WTC11 (cell line): ENCODE measurements around the gene INHBB. TPM values are rescaled to one million over a fixed set of nuclear protein-coding genes. Genes with fewer than 3 reads are reported as not detected.

Experiments
- ATAC-seq: fragments of 200-7000 bp; cut with Tn5 transposase; 2 replicates; pipeline ENCODE4 v1.10.0; 2021; ENCODE audit warnings: mild to moderate bottlenecking, moderate library complexity
- CTCF ChIA-PET: fragments of 300-600 bp; sonication (Branson Sonifier 250); formaldehyde crosslinking; loops from one replicate; lab custom pipeline; 2021; ENCODE audit warnings: antibody characterized with exemption; lab: Charles Lee
- POLR2A ChIA-PET: fragments of 350-600 bp; sonication (Branson Sonifier 250); formaldehyde crosslinking; loops from one replicate; lab custom pipeline; 2021; ENCODE audit warnings: antibody characterized with exemption; lab: Charles Lee
- DNase-seq: peaks from one replicate; pipeline ENCODE4 v3.0.0; 2021; ENCODE audit warnings: low spot score
- H3K27ac Mint-ChIP-seq: 2 replicates; pipeline ENCODE4 v1.8.0; 2021; ENCODE audit warnings: mixed read lengths
- H3K27me3 Mint-ChIP-seq: 2 replicates; pipeline ENCODE4 v1.8.0; 2021; ENCODE audit warnings: low read depth, mild to moderate bottlenecking, moderate library complexity, mixed read lengths
- H3K36me3 Mint-ChIP-seq: 2 replicates; pipeline ENCODE4 v1.8.0; 2021; ENCODE audit warnings: mixed read lengths
- H3K4me1 Mint-ChIP-seq: 2 replicates; pipeline ENCODE4 v1.8.0; 2022; ENCODE audit warnings: mixed read lengths
- H3K4me3 Mint-ChIP-seq: 2 replicates; pipeline ENCODE4 v1.8.0; 2021; ENCODE audit warnings: mild to moderate bottlenecking, moderate library complexity, mixed read lengths
- H3K9me3 Mint-ChIP-seq: 2 replicates; pipeline ENCODE4 v1.8.0; 2021; ENCODE audit warnings: mixed read lengths
- CBFB ChIP-seq: sonication (generic); formaldehyde crosslinking; IDR thresholded peaks from 2 replicates; pipeline ENCODE4 v1.8.1; 2022; ENCODE audit warnings: mild to moderate bottlenecking, low read depth, missing genetic modification reagents
- E2F4 ChIP-seq: sonication (generic); formaldehyde crosslinking; IDR thresholded peaks from 2 replicates; pipeline ENCODE4 v1.8.1; 2022; ENCODE audit warnings: low read depth, mild to moderate bottlenecking, moderate library complexity, missing genetic modification reagents, borderline replicate concordance
- EMX1 ChIP-seq: fragments of 250-450 bp; sonication (Bioruptor Pico); IDR thresholded peaks from 2 replicates; pipeline ENCODE4 v1.8.0; 2021; ENCODE audit warnings: mild to moderate bottlenecking
- ETV6 ChIP-seq: sonication (generic); formaldehyde crosslinking; IDR thresholded peaks from 2 replicates; pipeline ENCODE4 v1.8.1; 2022; ENCODE audit warnings: mild to moderate bottlenecking, missing genetic modification reagents
- FOXP1 ChIP-seq: sonication (generic); formaldehyde crosslinking; IDR thresholded peaks from 2 replicates; pipeline ENCODE4 v1.8.0; 2022; ENCODE audit warnings: missing genetic modification reagents, mild to moderate bottlenecking, moderate library complexity, borderline replicate concordance
- GRHL2 ChIP-seq: fragments of 250-450 bp; sonication (Bioruptor Pico); IDR thresholded peaks from 2 replicates; pipeline ENCODE4 v1.8.0; 2022; ENCODE audit warnings: mild to moderate bottlenecking, moderate library complexity; ENCODE audit not compliant: insufficient replicate concordance, severe bottlenecking
- IRF1 ChIP-seq: sonication (generic); formaldehyde crosslinking; IDR thresholded peaks from 2 replicates; pipeline ENCODE4 v1.8.0; 2023; ENCODE audit warnings: missing genetic modification reagents
- MXD4 ChIP-seq: fragments of 250-450 bp; sonication (Bioruptor Pico); IDR thresholded peaks from 2 replicates; pipeline ENCODE4 v1.8.0; 2021; ENCODE audit warnings: mild to moderate bottlenecking, moderate library complexity, borderline replicate concordance
- NR3C1 ChIP-seq: sonication (generic); formaldehyde crosslinking; conservative IDR thresholded peaks from 2 replicates; pipeline ENCODE4 v1.8.1; 2023; ENCODE audit warnings: low read depth, mild to moderate bottlenecking, missing genetic modification reagents
- SP1 ChIP-seq: sonication (generic); formaldehyde crosslinking; conservative IDR thresholded peaks from 2 replicates; pipeline ENCODE4 v1.8.1; 2022; ENCODE audit warnings: missing genetic modification reagents
- USF2 ChIP-seq: sonication (generic); formaldehyde crosslinking; IDR thresholded peaks from 2 replicates; pipeline ENCODE4 v1.8.1; 2023; ENCODE audit warnings: mild to moderate bottlenecking, missing genetic modification reagents, moderate library complexity
- ZBTB21 ChIP-seq: sonication (generic); formaldehyde crosslinking; IDR thresholded peaks from 2 replicates; pipeline ENCODE4 v1.8.1; 2023; ENCODE audit warnings: mild to moderate bottlenecking, missing genetic modification reagents, borderline replicate concordance
- ZNF263 ChIP-seq: sonication (generic); formaldehyde crosslinking; IDR thresholded peaks from 2 replicates; pipeline ENCODE4 v1.8.1; 2022; ENCODE audit warnings: low read depth, mild to moderate bottlenecking, moderate library complexity, missing genetic modification reagents
- ZNF416 ChIP-seq: fragments of 250-450 bp; sonication (Bioruptor Pico); IDR thresholded peaks from 2 replicates; pipeline ENCODE4 v1.9.0; 2021; ENCODE audit warnings: mild to moderate bottlenecking, inconsistent platforms
- ZNF423 ChIP-seq: fragments of 250-450 bp; sonication (Bioruptor Pico); IDR thresholded peaks from 2 replicates; pipeline ENCODE4 v2.1.2; 2022; ENCODE audit warnings: mild to moderate bottlenecking, moderate library complexity
- total RNA-seq: library from RNA; stranded (reverse); gene quantifications from 3 replicates; pipeline ENCODE4 v1.2.3, GENCODE V29; 2021
- TF ChIP-seq, protein P1 (sequence below): fragments of 200-600 bp; IDR thresholded peaks from 2 replicates; pipeline ENCODE4 v1.8.0; 2022; ENCODE audit warnings: antibody characterized with exemption
- TF ChIP-seq, protein P2 (sequence below): fragments of 250-450 bp; sonication (Bioruptor Pico); IDR thresholded peaks from 2 replicates; pipeline ENCODE4 v1.9.0; 2021; ENCODE audit warnings: mild to moderate bottlenecking
- TF ChIP-seq, protein P3 (sequence below): sonication (generic); formaldehyde crosslinking; conservative IDR thresholded peaks from 2 replicates; pipeline ENCODE4 v1.8.1; 2023; ENCODE audit warnings: mild to moderate bottlenecking, low read depth, missing genetic modification reagents, moderate library complexity

The INHBB gene
- total RNA-seq, 1 experiment from 2014 or later: 0.26 TPM

GRCh38 chr2:120343100-120343432 is 2.9 kb upstream of the INHBB start:
- Mint-ChIP-seq H3K4me3 (no peak overlapping the region), H3K27me3 (peaks cover 74% of the 10 kb centered on the region), H3K27ac (no peak overlapping the region), H3K36me3 (no peaks in the 10 kb centered on the region)
- TF ChIP-seq E2F4 (CRISPR knock-in tag) (no peak), ZNF416 (CRISPR knock-in tag) (no peak), GRHL2 (CRISPR knock-in tag) (no peak), CBFB (CRISPR knock-in tag) (no peak), USF2 (CRISPR knock-in tag) (no peak), IRF1 (CRISPR knock-in tag) (no peak), ZNF423 (CRISPR knock-in tag) (no peak), EMX1 (CRISPR knock-in tag) (no peak), FOXP1 (no peak), ZNF263 (no peak)
- TF ChIP-seq, protein P1, sequence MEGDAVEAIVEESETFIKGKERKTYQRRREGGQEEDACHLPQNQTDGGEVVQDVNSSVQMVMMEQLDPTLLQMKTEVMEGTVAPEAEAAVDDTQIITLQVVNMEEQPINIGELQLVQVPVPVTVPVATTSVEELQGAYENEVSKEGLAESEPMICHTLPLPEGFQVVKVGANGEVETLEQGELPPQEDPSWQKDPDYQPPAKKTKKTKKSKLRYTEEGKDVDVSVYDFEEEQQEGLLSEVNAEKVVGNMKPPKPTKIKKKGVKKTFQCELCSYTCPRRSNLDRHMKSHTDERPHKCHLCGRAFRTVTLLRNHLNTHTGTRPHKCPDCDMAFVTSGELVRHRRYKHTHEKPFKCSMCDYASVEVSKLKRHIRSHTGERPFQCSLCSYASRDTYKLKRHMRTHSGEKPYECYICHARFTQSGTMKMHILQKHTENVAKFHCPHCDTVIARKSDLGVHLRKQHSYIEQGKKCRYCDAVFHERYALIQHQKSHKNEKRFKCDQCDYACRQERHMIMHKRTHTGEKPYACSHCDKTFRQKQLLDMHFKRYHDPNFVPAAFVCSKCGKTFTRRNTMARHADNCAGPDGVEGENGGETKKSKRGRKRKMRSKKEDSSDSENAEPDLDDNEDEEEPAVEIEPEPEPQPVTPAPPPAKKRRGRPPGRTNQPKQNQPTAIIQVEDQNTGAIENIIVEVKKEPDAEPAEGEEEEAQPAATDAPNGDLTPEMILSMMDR: no peak
- TF ChIP-seq, protein P2, sequence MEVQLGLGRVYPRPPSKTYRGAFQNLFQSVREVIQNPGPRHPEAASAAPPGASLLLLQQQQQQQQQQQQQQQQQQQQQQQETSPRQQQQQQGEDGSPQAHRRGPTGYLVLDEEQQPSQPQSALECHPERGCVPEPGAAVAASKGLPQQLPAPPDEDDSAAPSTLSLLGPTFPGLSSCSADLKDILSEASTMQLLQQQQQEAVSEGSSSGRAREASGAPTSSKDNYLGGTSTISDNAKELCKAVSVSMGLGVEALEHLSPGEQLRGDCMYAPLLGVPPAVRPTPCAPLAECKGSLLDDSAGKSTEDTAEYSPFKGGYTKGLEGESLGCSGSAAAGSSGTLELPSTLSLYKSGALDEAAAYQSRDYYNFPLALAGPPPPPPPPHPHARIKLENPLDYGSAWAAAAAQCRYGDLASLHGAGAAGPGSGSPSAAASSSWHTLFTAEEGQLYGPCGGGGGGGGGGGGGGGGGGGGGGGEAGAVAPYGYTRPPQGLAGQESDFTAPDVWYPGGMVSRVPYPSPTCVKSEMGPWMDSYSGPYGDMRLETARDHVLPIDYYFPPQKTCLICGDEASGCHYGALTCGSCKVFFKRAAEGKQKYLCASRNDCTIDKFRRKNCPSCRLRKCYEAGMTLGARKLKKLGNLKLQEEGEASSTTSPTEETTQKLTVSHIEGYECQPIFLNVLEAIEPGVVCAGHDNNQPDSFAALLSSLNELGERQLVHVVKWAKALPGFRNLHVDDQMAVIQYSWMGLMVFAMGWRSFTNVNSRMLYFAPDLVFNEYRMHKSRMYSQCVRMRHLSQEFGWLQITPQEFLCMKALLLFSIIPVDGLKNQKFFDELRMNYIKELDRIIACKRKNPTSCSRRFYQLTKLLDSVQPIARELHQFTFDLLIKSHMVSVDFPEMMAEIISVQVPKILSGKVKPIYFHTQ (CRISPR knock-in tag): no peak
- TF ChIP-seq, all 79 proteins: peak for 0
- Mint-ChIP-seq H3K9me3 (no peaks in the 10 kb centered on the region), H3K4me1 (peaks cover 30% of the 10 kb centered on the region)
- CTCF ChIA-PET: interaction anchor here (0.6 to 4.2 kb wide), 53 partner anchors 10 to 732 kb away, joined by 3 to 66 read pairs (median 5); no protein-coding TSS in a partner anchor
- DNase-seq (no peak), ATAC-seq (no peak)
- POLR2A ChIA-PET: interaction anchor here (0.9 to 1.3 kb wide), 4 partner anchors 91 to 123 kb away, joined by 3 to 6 read pairs (median 4); partner anchors contain the start of gene RALB

DNA sequence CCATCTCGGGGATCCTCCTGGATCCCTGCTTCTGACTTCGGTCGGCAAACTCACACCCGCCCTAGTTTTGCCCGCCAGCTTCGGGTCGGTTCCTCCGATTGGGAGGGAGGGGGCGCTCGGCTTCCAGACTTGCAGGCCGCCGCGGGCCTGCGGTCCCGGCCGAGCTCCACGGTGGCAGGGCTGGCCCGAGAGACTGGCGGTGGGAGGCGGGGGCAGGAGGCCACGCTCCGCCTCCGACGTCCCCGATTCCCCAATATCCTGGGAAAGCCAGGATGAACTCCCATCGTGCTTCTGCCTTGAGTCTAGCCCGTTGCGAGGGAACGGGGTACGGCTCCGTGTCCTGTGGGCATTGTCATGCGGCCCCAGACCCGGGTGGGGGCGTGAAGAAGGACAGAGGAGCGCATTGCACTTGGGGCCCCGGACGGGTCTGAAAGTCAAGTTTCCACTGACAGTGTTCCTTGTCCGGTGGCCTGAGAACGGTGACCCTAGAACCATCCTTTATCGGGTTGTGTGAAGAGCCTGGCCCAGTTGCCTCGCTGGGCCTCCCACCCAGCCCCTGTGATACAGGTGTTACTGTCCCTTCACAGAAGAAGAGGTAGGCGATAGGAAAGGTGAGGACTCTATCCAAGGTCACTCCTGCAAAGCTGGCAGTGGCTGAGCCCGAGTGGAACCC is 2.4 kb upstream of the INHBB start:
- ATAC-seq (peak; percentile 78), DNase-seq (peak; percentile 90)
- no peak overlapping the region for H3K27ac Mint-ChIP-seq
- ChIA-PET CTCF (interaction anchor here (0.6 to 4.2 kb wide), 53 partner anchors 9 to 732 kb away, joined by 3 to 66 read pairs (median 5); no protein-coding TSS in a partner anchor), POLR2A (interaction anchor here (0.9 to 1.3 kb wide), 5 partner anchors 91 to 122 kb away, joined by 3 to 6 read pairs (median 3); partner anchors contain the start of gene RALB)
- no peaks in the 10 kb centered on the region for H3K9me3 Mint-ChIP-seq
- H3K4me3 Mint-ChIP-seq: peak overlapping the region; percentile 53
- peaks cover 79% of the 10 kb centered on the region for H3K27me3 Mint-ChIP-seq
- H3K4me1 Mint-ChIP-seq: peaks cover 31% of the 10 kb centered on the region
- no peaks in the 10 kb centered on the region for H3K36me3 Mint-ChIP-seq
- TF ChIP-seq NR3C1: 0 out of 2 replicates have a peak, but pooled peaks have one; percentile 45
- TF ChIP-seq, protein P3, sequence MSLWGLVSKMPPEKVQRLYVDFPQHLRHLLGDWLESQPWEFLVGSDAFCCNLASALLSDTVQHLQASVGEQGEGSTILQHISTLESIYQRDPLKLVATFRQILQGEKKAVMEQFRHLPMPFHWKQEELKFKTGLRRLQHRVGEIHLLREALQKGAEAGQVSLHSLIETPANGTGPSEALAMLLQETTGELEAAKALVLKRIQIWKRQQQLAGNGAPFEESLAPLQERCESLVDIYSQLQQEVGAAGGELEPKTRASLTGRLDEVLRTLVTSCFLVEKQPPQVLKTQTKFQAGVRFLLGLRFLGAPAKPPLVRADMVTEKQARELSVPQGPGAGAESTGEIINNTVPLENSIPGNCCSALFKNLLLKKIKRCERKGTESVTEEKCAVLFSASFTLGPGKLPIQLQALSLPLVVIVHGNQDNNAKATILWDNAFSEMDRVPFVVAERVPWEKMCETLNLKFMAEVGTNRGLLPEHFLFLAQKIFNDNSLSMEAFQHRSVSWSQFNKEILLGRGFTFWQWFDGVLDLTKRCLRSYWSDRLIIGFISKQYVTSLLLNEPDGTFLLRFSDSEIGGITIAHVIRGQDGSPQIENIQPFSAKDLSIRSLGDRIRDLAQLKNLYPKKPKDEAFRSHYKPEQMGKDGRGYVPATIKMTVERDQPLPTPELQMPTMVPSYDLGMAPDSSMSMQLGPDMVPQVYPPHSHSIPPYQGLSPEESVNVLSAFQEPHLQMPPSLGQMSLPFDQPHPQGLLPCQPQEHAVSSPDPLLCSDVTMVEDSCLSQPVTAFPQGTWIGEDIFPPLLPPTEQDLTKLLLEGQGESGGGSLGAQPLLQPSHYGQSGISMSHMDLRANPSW (CRISPR knock-in tag): 0 out of 2 replicates have a peak, but pooled peaks have one; percentile 49
- TF ChIP-seq, protein P1: peak; percentile 61
- TF ChIP-seq SP1 (CRISPR knock-in tag): peak; percentile 56
- TF ChIP-seq MXD4 (CRISPR knock-in tag): no peak
- TF ChIP-seq ZBTB21 (CRISPR knock-in tag): 0 out of 2 replicates have a peak, but pooled peaks have one; percentile 57
- TF ChIP-seq ETV6 (CRISPR knock-in tag): 0 out of 2 replicates have a peak, but pooled peaks have one; percentile 11
